IMR-90 (cell line): ENCODE measurements around the gene PLPP1. TPM values are rescaled to one million over a fixed set of nuclear protein-coding genes. Genes with fewer than 3 reads are reported as not detected.

Experiments used
- ATAC-seq: fragments of 200-7000 bp; cut with Tn5 transposase; 2 replicates; pipeline ENCODE4 v1.9.1; 2020; ENCODE audit warnings: low read depth, mild to moderate bottlenecking, moderate library complexity
- BruUV-seq: library from RNA; stranded (reverse); fragments of 400-500 nt; replicated peaks from 2 replicates; lab custom pipeline; 2021; lab: Mats Ljungman, UMichigan
- CTCF ChIA-PET: fragments of 300-600 bp; formaldehyde crosslinking; extraction: SDS; loops from one replicate; lab custom pipeline; 2021; ENCODE audit warnings: antibody characterized with exemption; lab: Yijun Ruan, JAX
- POLR2A ChIA-PET: fragments of 300-600 bp; sonication (Branson Sonifier 250); formaldehyde crosslinking; loops from one replicate; lab custom pipeline; 2022; ENCODE audit warnings: antibody characterized with exemption; ENCODE audit not compliant: unreplicated experiment; lab: Charles Lee
- DNase-seq: peaks from one replicate; pipeline ENCODE4 v3.0.0; 2013
- H2AFZ ChIP-seq: replicated peaks from 2 replicates; pipeline ENCODE3; 2013; ENCODE audit warnings: low read length, mild to moderate bottlenecking; ENCODE audit not compliant: poor library complexity
- H2AK5ac ChIP-seq: 2 replicates; pipeline ENCODE4 v1.6.1; 2013; ENCODE audit warnings: low read depth, low read length, inconsistent platforms
- H2AK9ac ChIP-seq: replicated peaks from 2 replicates; pipeline ENCODE3; 2013; ENCODE audit warnings: mild to moderate bottlenecking, low read depth, low read length, moderate library complexity; ENCODE audit not compliant: poor library complexity
- H2BK120ac ChIP-seq: 2 replicates; pipeline ENCODE4 v1.6.1; 2013; ENCODE audit warnings: low read depth, low read length, inconsistent platforms
- H2BK15ac ChIP-seq: 3 replicates; pipeline ENCODE4 v1.6.1; 2013; ENCODE audit warnings: low read depth, low read length, inconsistent platforms
- H2BK20ac ChIP-seq: 2 replicates; pipeline ENCODE4 v1.6.1; 2013; ENCODE audit warnings: low read depth, mild to moderate bottlenecking, inconsistent platforms, low read length, moderate library complexity
- H2BK5ac ChIP-seq: 2 replicates; pipeline ENCODE4 v1.6.1; 2013; ENCODE audit warnings: mild to moderate bottlenecking, low read depth, low read length, inconsistent platforms; ENCODE audit not compliant: poor library complexity, severe bottlenecking
- H3K14ac ChIP-seq: replicated peaks from 2 replicates; pipeline ENCODE4 v1.6.1; 2013; ENCODE audit warnings: low read depth, low read length, inconsistent platforms
- H3K18ac ChIP-seq: 2 replicates; pipeline ENCODE4 v1.6.1; 2013; ENCODE audit warnings: low read depth, low read length, control low read depth
- H3K23ac ChIP-seq: 2 replicates; pipeline ENCODE4 v1.6.1; 2013; ENCODE audit warnings: low read depth, low read length, inconsistent platforms
- H3K27ac ChIP-seq: 2 replicates; pipeline ENCODE4 v1.5.1; 2013; ENCODE audit warnings: mild to moderate bottlenecking, control low read depth, low read length; ENCODE audit not compliant: insufficient read depth
- H3K27me3 ChIP-seq: 2 replicates; pipeline ENCODE4 v1.6.1; 2013; ENCODE audit warnings: low read length; ENCODE audit not compliant: control insufficient read depth, insufficient read depth
- H3K36me3 ChIP-seq: 2 replicates; pipeline ENCODE4 v1.6.1; 2013; ENCODE audit warnings: low read length, mixed read lengths; ENCODE audit not compliant: control insufficient read depth, insufficient read depth
- H3K4ac ChIP-seq: 2 replicates; pipeline ENCODE4 v1.6.1; 2013; ENCODE audit warnings: low read depth, low read length, inconsistent platforms
- H3K4me1 ChIP-seq: 2 replicates; pipeline ENCODE4 v1.6.1; 2013; ENCODE audit warnings: low read length, mixed read lengths; ENCODE audit not compliant: control insufficient read depth, insufficient read depth
- H3K4me2 ChIP-seq: 2 replicates; pipeline ENCODE4 v1.6.1; 2013; ENCODE audit warnings: low read depth, mild to moderate bottlenecking, control low read depth, low read length, moderate library complexity
- H3K4me3 ChIP-seq: 2 replicates; pipeline ENCODE4 v1.5.1; 2013; ENCODE audit warnings: low read depth, mild to moderate bottlenecking, control low read depth, low read length, moderate library complexity; ENCODE audit not compliant: insufficient read depth
- H3K56ac ChIP-seq: 2 replicates; pipeline ENCODE4 v1.6.1; 2013; ENCODE audit warnings: low read length, inconsistent platforms; ENCODE audit not compliant: insufficient read depth; ENCODE audit errors: extremely low read depth
- H3K79me1 ChIP-seq, 2 experiments: 2 replicates each; pipeline ENCODE4 v1.6.1; 2013; ENCODE audit warnings: low read length in 2 of 2, inconsistent platforms in 1 of 2, low read depth in 1 of 2
- H3K9ac ChIP-seq: 2 replicates; pipeline ENCODE4 v1.6.1; 2013; ENCODE audit warnings: low read depth, low read length, control low read depth
- H3K9me1 ChIP-seq: 2 replicates; pipeline ENCODE4 v1.6.1; 2013; ENCODE audit warnings: low read length, inconsistent platforms; ENCODE audit not compliant: insufficient read depth
- H3K9me3 ChIP-seq: 2 replicates; pipeline ENCODE4 v1.6.1; 2013; ENCODE audit warnings: low read length; ENCODE audit not compliant: control insufficient read depth, insufficient read depth
- H4K20me1 ChIP-seq: 2 replicates; pipeline ENCODE4 v1.6.1; 2013; ENCODE audit warnings: low read length, inconsistent platforms; ENCODE audit not compliant: insufficient read depth
- H4K5ac ChIP-seq: 2 replicates; pipeline ENCODE4 v1.6.1; 2013; ENCODE audit warnings: mild to moderate bottlenecking, low read depth, low read length, control low read depth
- H4K8ac ChIP-seq, 2 experiments: 2 replicates each; pipeline ENCODE4 v1.6.1; 2013; ENCODE audit warnings: low read depth in 2 of 2, low read length in 2 of 2, control low read depth in 1 of 2, inconsistent platforms in 1 of 2
- H4K91ac ChIP-seq: 2 replicates; pipeline ENCODE4 v1.6.1; 2013; ENCODE audit warnings: low read depth, low read length, inconsistent platforms; ENCODE audit not compliant: insufficient read depth
- BHLHE40 ChIP-seq: fragments of 150-350 bp; IDR thresholded peaks from 2 replicates; pipeline ENCODE4 v1.6.1; 2016; ENCODE audit warnings: mild to moderate bottlenecking, low read depth, low read length
- CEBPB ChIP-seq: IDR thresholded peaks from 2 replicates; pipeline ENCODE4 v1.6.1; 2012; ENCODE audit warnings: low read depth, low read length, improper control_type of control experiment
- CHD1 ChIP-seq: IDR thresholded peaks from 2 replicates; pipeline ENCODE4 v1.6.1; 2012; ENCODE audit warnings: low read depth, low read length, improper control_type of control experiment
- CTCF ChIP-seq: conservative IDR thresholded peaks from 2 replicates; pipeline ENCODE4 v1.5.1; 2012; ENCODE audit warnings: mild to moderate bottlenecking, low read depth, low read length, improper control_type of control experiment
- ELK1 ChIP-seq: fragments of 150-350 bp; IDR thresholded peaks from 2 replicates; pipeline ENCODE4 v1.6.1; 2016; ENCODE audit warnings: low read depth, mild to moderate bottlenecking, low read length, moderate library complexity, borderline replicate concordance
- FOS ChIP-seq: fragments of 150-350 bp; IDR thresholded peaks from 2 replicates; pipeline ENCODE4 v1.6.1; 2016; ENCODE audit warnings: low read depth, low read length
- MAFK ChIP-seq: IDR thresholded peaks from 2 replicates; pipeline ENCODE4 v1.6.1; 2012; ENCODE audit warnings: low read depth, low read length, improper control_type of control experiment
- MXI1 ChIP-seq: IDR thresholded peaks from 2 replicates; pipeline ENCODE4 v1.6.1; 2012; ENCODE audit warnings: low read depth, mild to moderate bottlenecking, low read length, moderate library complexity, borderline replicate concordance
- POLR2A ChIP-seq: IDR thresholded peaks from 2 replicates; pipeline ENCODE4 v1.6.1; 2012; ENCODE audit warnings: mild to moderate bottlenecking, low read depth, low read length
- RAD21 ChIP-seq: IDR thresholded peaks from 2 replicates; pipeline ENCODE4 v1.6.1; 2012; ENCODE audit warnings: low read length, improper control_type of control experiment
- RCOR1 ChIP-seq: IDR thresholded peaks from 2 replicates; pipeline ENCODE4 v1.6.1; 2012; ENCODE audit warnings: mild to moderate bottlenecking, low read length, improper control_type of control experiment; ENCODE audit not compliant: insufficient replicate concordance
- RFX5 ChIP-seq: IDR thresholded peaks from 2 replicates; pipeline ENCODE4 v1.8.0; 2012; ENCODE audit warnings: low read depth, mild to moderate bottlenecking, low read length, moderate library complexity
- SMC3 ChIP-seq: fragments of 150-350 bp; IDR thresholded peaks from 2 replicates; pipeline ENCODE4 v1.6.1; 2016; ENCODE audit warnings: low read depth, mild to moderate bottlenecking, antibody characterized with exemption, low read length, moderate library complexity
- USF2 ChIP-seq: fragments of 150-350 bp; IDR thresholded peaks from 2 replicates; pipeline ENCODE4 v1.6.1; 2017; ENCODE audit warnings: mild to moderate bottlenecking, antibody characterized with exemption, low read length, low read depth
- whole genome bisulfite sequencing, 2 experiments: methylation state at CpG; one replicate each; pipeline versions ENCODE4 v1.1.5 to v1.1.7; 2013; ENCODE audit warnings: missing lambda C conversion rate in 2 of 2; ENCODE audit not compliant: insufficient read length in 1 of 2; ENCODE audit errors: extremely low coverage in 2 of 2; 5-methylcytosine and 5-hydroxymethylcytosine counted together
- dilution Hi-C: fragments of 300-500 bp; cut with HindIII; formaldehyde crosslinking; loops from one replicate; pipeline ENCODE4 v1.14.3; 2018; ENCODE audit warnings: low sequenced_read_pairs; ENCODE audit not compliant: unreplicated experiment
- in situ Hi-C: fragments of 300-500 bp; cut with MboI; formaldehyde crosslinking; loops from 3 replicates; pipeline ENCODE4 v1.14.3; 2019; ENCODE audit warnings: low sequenced_read_pairs, inconsistent platforms, mixed read lengths
- intact Hi-C: fragments of 100-400 bp; cut with micrococcal nuclease; formaldehyde crosslinking; loops from 2 replicates; pipeline ENCODE4 v1.10.0; 2022
- polyA plus RNA-seq, 3 experiments: library from polyadenylated mRNA; depleted of rRNA; stranded (reverse); fragments of >200 nt; gene quantifications; 2 replicates each; pipeline ENCODE4 v1.2.3, GENCODE V29; 2012; ENCODE audit warnings: low replicate concordance in 1 of 3
- total RNA-seq: library from RNA; depleted of rRNA; stranded (reverse); fragments of >200 nt; gene quantifications from 2 replicates; pipeline ENCODE4 v1.2.3, GENCODE V29; 2012

The PLPP1 gene
- total and polyA plus RNA-seq, 2 of the 4 experiments (the other 2 are of a cell fraction) = 19.2 to 21.3 TPM

- CTCF ChIA-PET = no interaction called here
- no TSS peak for BruUV-seq
- Histone ChIP-seq H3K18ac (no peak overlapping the region), H4K5ac (no peak overlapping the region), H3K9me1 (peaks cover 6% of the 10 kb centered on the region; the same call in 1 of the 2 replicates), H3K4ac (no peak overlapping the region), H3K9ac (no peak overlapping the region), H2AK9ac (no peak overlapping the region), H3K4me1 (peaks cover 3% of the 10 kb centered on the region; the same call in 1 of the 2 replicates), H3K36me3 (peaks cover 6% of the 10 kb centered on the region), H3K56ac (no peak overlapping the region), H3K4me3 (no peak overlapping the region), H3K79me1 (no peaks in the 10 kb centered on the region; a peak in 2 of 4 replicates), H2BK15ac (no peak overlapping the region), H2AFZ (no peak overlapping the region), H3K4me2 (no peak overlapping the region), H3K27me3 (no peaks in the 10 kb centered on the region), H4K8ac (no peak overlapping the region), H4K20me1 (no peaks in the 10 kb centered on the region), H2BK5ac (no peak overlapping the region), H2AK5ac (no peak overlapping the region), H2BK20ac (no peak overlapping the region), H2BK120ac (no peak overlapping the region), H3K14ac (no peak overlapping the region), H4K91ac (no peak overlapping the region), H3K27ac (no peak overlapping the region), H3K9me3 (no peaks in the 10 kb centered on the region), H3K23ac (no peak overlapping the region)
- in situ Hi-C loops = no loop called here
- TF ChIP-seq POLR2A (no peak), USF2 (no peak), CHD1 (no peak), MXI1 (no peak), BHLHE40 (no peak), CEBPB (no peak), ELK1 (no peak), CTCF (no peak), RAD21 (no peak), RCOR1 (no peak), MAFK (no peak), SMC3 (no peak), RFX5 (no peak), FOS (no peak)
- DNase-seq (no peak), ATAC-seq (no peak)
- intact Hi-C loops = no loop called here
- POLR2A ChIA-PET = no interaction called here
- WGBS, 2 experiments = no CpG with 5 or more reads among the region's 3 CpGs
- dilution Hi-C loops = no loop called here
Measured at GRCh38 chr5:55445791-55446190, 89.0 kb downstream of the PLPP1 start.
